Neural progenitor cell (in vitro differentiated cells): ENCODE data around the gene DNAI7. TPM values are rescaled to one million over a fixed set of nuclear protein-coding genes. Genes with fewer than 3 reads are reported as not detected.

Experiments
- DNase-seq: peaks from one replicate; pipeline ENCODE4 v3.0.0-alpha.2; 2016; ENCODE audit warnings: low spot score
- H2AFZ ChIP-seq: fragments of 200-600 bp; sonication (generic); replicated peaks from 2 replicates; pipeline ENCODE4 v1.6.1; 2016; ENCODE audit warnings: antibody characterized with exemption
- H3F3A ChIP-seq: fragments of 200-600 bp; sonication (generic); 2 replicates; pipeline ENCODE4 v1.6.1; 2016; ENCODE audit warnings: antibody characterized with exemption, low read depth
- H3K27ac ChIP-seq: fragments of 200-600 bp; sonication (generic); 2 replicates; pipeline ENCODE4 v1.5.1; 2016; ENCODE audit warnings: mild to moderate bottlenecking
- H3K27me3 ChIP-seq: fragments of 200-600 bp; sonication (generic); 2 replicates; pipeline ENCODE4 v1.6.1; 2016; ENCODE audit warnings: mild to moderate bottlenecking, moderate library complexity
- H3K36me3 ChIP-seq: fragments of 200-600 bp; sonication (generic); 2 replicates; pipeline ENCODE4 v1.5.1; 2016
- H3K4me1 ChIP-seq: fragments of 200-600 bp; sonication (generic); 2 replicates; pipeline ENCODE4 v1.6.1; 2016; ENCODE audit warnings: mixed run types
- H3K4me2 ChIP-seq: fragments of 200-600 bp; sonication (generic); 2 replicates; pipeline ENCODE4 v1.6.1; 2016
- H3K4me3 ChIP-seq: fragments of 200-600 bp; sonication (generic); 2 replicates; pipeline ENCODE4 v1.5.1; 2016
- H3K79me2 ChIP-seq: fragments of 200-600 bp; sonication (generic); 2 replicates; pipeline ENCODE4 v1.6.1; 2016; ENCODE audit warnings: low read depth
- H3K9ac ChIP-seq: fragments of 200-600 bp; sonication (generic); 2 replicates; pipeline ENCODE4 v1.6.1; 2016
- H3K9me3 ChIP-seq: fragments of 200-600 bp; sonication (generic); 2 replicates; pipeline ENCODE4 v1.5.1; 2016; ENCODE audit warnings: low read depth
- H4K20me1 ChIP-seq: fragments of 200-600 bp; sonication (generic); 2 replicates; pipeline ENCODE4 v1.6.1; 2016; ENCODE audit warnings: low read depth
- H3K27ac Mint-ChIP-seq: 3 replicates; pipeline ENCODE4 v1.8.0; 2021; ENCODE audit warnings: mixed read lengths
- H3K27me3 Mint-ChIP-seq: 2 replicates; pipeline ENCODE4 v1.8.0; 2022; ENCODE audit warnings: low read depth, mild to moderate bottlenecking, inconsistent platforms, moderate library complexity, mixed read lengths; ENCODE audit not compliant: insufficient read depth
- H3K36me3 Mint-ChIP-seq: 3 replicates; pipeline ENCODE4 v1.8.0; 2021; ENCODE audit warnings: mixed read lengths
- H3K4me1 Mint-ChIP-seq: 3 replicates; pipeline ENCODE4 v1.8.0; 2021; ENCODE audit warnings: mixed read lengths
- H3K4me3 Mint-ChIP-seq: 3 replicates; pipeline ENCODE4 v1.8.0; 2021; ENCODE audit warnings: mild to moderate bottlenecking, moderate library complexity, mixed read lengths
- H3K9me3 Mint-ChIP-seq: 3 replicates; pipeline ENCODE4 v1.8.0; 2020; ENCODE audit warnings: mixed read lengths
- EZH2 ChIP-seq: fragments of 200-600 bp; sonication (generic); IDR thresholded peaks from 2 replicates; pipeline ENCODE4 v1.6.1; 2017; ENCODE audit warnings: antibody characterized with exemption, mild to moderate bottlenecking, moderate library complexity
- EZH2phosphoT487 ChIP-seq: fragments of 200-600 bp; sonication (generic); IDR thresholded peaks from 2 replicates; pipeline ENCODE4 v1.6.1; 2017; ENCODE audit warnings: antibody characterized with exemption
- total RNA-seq: library from RNA; depleted of rRNA; stranded (reverse); fragments of >200 nt; gene quantifications from 2 replicates; pipeline ENCODE4 v1.2.3, GENCODE V29; 2015; ENCODE audit warnings: low replicate concordance
- TF ChIP-seq, protein P1 (sequence below): fragments of 200-600 bp; sonication (generic); IDR thresholded peaks from 2 replicates; pipeline ENCODE4 v1.5.1; 2017; ENCODE audit warnings: antibody characterized with exemption, mild to moderate bottlenecking

Gene DNAI7
- total RNA-seq, 1 donor from 2014 or later: 1.1 TPM

- H3K4me3 ChIP-seq: no peak overlapping the region
- Mint-ChIP-seq H3K27me3 (peaks cover 2% of the 10 kb centered on the region), H3K4me1 (no peaks in the 10 kb centered on the region), H3K4me3 (no peak overlapping the region), H3K27ac (no peak overlapping the region), H3K9me3 (no peaks in the 10 kb centered on the region), H3K36me3 (no peaks in the 10 kb centered on the region)
- no peaks in the 10 kb centered on the region for H3K4me1 ChIP-seq
- H3K27ac ChIP-seq: no peak overlapping the region
- no peaks in the 10 kb centered on the region for H3K27me3 ChIP-seq
- H2AFZ ChIP-seq: no peak overlapping the region
- TF ChIP-seq EZH2 (no peak), EZH2phosphoT487 (no peak)
- TF ChIP-seq, protein P1, sequence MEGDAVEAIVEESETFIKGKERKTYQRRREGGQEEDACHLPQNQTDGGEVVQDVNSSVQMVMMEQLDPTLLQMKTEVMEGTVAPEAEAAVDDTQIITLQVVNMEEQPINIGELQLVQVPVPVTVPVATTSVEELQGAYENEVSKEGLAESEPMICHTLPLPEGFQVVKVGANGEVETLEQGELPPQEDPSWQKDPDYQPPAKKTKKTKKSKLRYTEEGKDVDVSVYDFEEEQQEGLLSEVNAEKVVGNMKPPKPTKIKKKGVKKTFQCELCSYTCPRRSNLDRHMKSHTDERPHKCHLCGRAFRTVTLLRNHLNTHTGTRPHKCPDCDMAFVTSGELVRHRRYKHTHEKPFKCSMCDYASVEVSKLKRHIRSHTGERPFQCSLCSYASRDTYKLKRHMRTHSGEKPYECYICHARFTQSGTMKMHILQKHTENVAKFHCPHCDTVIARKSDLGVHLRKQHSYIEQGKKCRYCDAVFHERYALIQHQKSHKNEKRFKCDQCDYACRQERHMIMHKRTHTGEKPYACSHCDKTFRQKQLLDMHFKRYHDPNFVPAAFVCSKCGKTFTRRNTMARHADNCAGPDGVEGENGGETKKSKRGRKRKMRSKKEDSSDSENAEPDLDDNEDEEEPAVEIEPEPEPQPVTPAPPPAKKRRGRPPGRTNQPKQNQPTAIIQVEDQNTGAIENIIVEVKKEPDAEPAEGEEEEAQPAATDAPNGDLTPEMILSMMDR: no peak
- DNase-seq: no peak
- H3K9ac ChIP-seq: no peak overlapping the region
- H4K20me1 ChIP-seq: peaks cover 7% of the 10 kb centered on the region
- no peak overlapping the region for H3K4me2 ChIP-seq
- H3F3A ChIP-seq: peaks cover 11% of the 10 kb centered on the region
- H3K9me3 ChIP-seq: no peaks in the 10 kb centered on the region
- peaks cover 17% of the 10 kb centered on the region for H3K36me3 ChIP-seq
- no peaks in the 10 kb centered on the region for H3K79me2 ChIP-seq
Observed at GRCh38 chr12:25213338-25213737, 18.4 kb upstream of the DNAI7 start.

- H3K36me3 ChIP-seq: peaks cover 35% of the 10 kb centered on the region
- TF ChIP-seq EZH2phosphoT487 (no peak), EZH2 (no peak)
- TF ChIP-seq, protein P1: no peak
- no peak overlapping the region for H3K4me2 ChIP-seq
- H3K9ac ChIP-seq: no peak overlapping the region
- DNase-seq: no peak
- H3F3A ChIP-seq: peaks cover 17% of the 10 kb centered on the region
- H4K20me1 ChIP-seq: peaks cover 4% of the 10 kb centered on the region
- Mint-ChIP-seq H3K36me3 (peaks cover 4% of the 10 kb centered on the region), H3K9me3 (no peaks in the 10 kb centered on the region), H3K4me1 (no peaks in the 10 kb centered on the region), H3K27ac (no peak overlapping the region), H3K4me3 (no peak overlapping the region), H3K27me3 (peaks cover 2% of the 10 kb centered on the region)
- no peaks in the 10 kb centered on the region for H3K9me3 ChIP-seq
- no peaks in the 10 kb centered on the region for H3K79me2 ChIP-seq
- H2AFZ ChIP-seq: no peak overlapping the region
- H3K27ac ChIP-seq: no peak overlapping the region
- H3K4me1 ChIP-seq: no peaks in the 10 kb centered on the region
- no peak overlapping the region for H3K4me3 ChIP-seq
- H3K27me3 ChIP-seq: no peaks in the 10 kb centered on the region
Observed at GRCh38 chr12:25208554-25208953, 13.6 kb upstream of the DNAI7 start.

GRCh38 chr12:25207846-25208245 lies 12.9 kb upstream of the DNAI7 start:
- Mint-ChIP-seq H3K27ac (no peak overlapping the region), H3K9me3 (no peaks in the 10 kb centered on the region), H3K36me3 (peaks cover 4% of the 10 kb centered on the region), H3K27me3 (peaks cover 2% of the 10 kb centered on the region), H3K4me3 (no peak overlapping the region), H3K4me1 (no peaks in the 10 kb centered on the region)
- Histone ChIP-seq H3F3A (peaks cover 19% of the 10 kb centered on the region), H3K4me3 (no peak overlapping the region), H3K4me2 (no peak overlapping the region), H4K20me1 (peaks cover 4% of the 10 kb centered on the region), H3K9ac (no peak overlapping the region), H3K4me1 (no peaks in the 10 kb centered on the region), H3K27ac (no peak overlapping the region), H3K79me2 (no peaks in the 10 kb centered on the region), H2AFZ (no peak overlapping the region), H3K36me3 (peaks cover 35% of the 10 kb centered on the region), H3K27me3 (no peaks in the 10 kb centered on the region), H3K9me3 (no peaks in the 10 kb centered on the region)
- TF ChIP-seq, protein P1: no peak
- TF ChIP-seq EZH2phosphoT487 (no peak), EZH2 (no peak)
- no peak for DNase-seq
